ENCODE data around the gene SLC6A20.

The SLC6A20 gene

GRCh38 chr3:45800611-45801010 is 4.3 kb upstream of the SLC6A20 start:
- no peak for DNase-seq (ENCODE audit: low spot score)

GRCh38 chr3:45799586-45799985 is 3.2 kb upstream of the SLC6A20 start:
- DNase-seq (ENCODE audit: low spot score), result no peak

- no peak for DNase-seq (ENCODE audit: low spot score)
Measured at GRCh38 chr3:45798034-45798433, 1.7 kb upstream of the SLC6A20 start.

- no peak for DNase-seq (ENCODE audit: low spot score)
Measured at GRCh38 chr3:45796902-45797637, 734 bp upstream of the SLC6A20 start.

- no peak for DNase-seq (ENCODE audit: low spot score)
Measured at GRCh38 chr3:45795509-45795881, 841 bp downstream of the SLC6A20 start.

- no peak for DNase-seq (ENCODE audit: low spot score)
Measured at GRCh38 chr3:45794660-45795059, 1.7 kb downstream of the SLC6A20 start.

- DNase-seq (ENCODE audit: low spot score), result no peak
Measured at GRCh38 chr3:45794177-45794560, 2.2 kb downstream of the SLC6A20 start.

- DNase-seq (ENCODE audit: low spot score), result no peak
Measured at GRCh38 chr3:45793482-45794176, 2.7 kb downstream of the SLC6A20 start.

GRCh38 chr3:45792516-45793172 is 3.7 kb downstream of the SLC6A20 start:
- DNase-seq (ENCODE audit: low spot score), result no peak

- DNase-seq (ENCODE audit: low spot score), result no peak
Measured at GRCh38 chr3:45792036-45792435, 4.3 kb downstream of the SLC6A20 start.

- no peak for DNase-seq (ENCODE audit: low spot score)
Measured at GRCh38 chr3:45790596-45790995, 5.7 kb downstream of the SLC6A20 start.

- no peak for DNase-seq (ENCODE audit: low spot score)
Measured at GRCh38 chr3:45789235-45789812, 7.0 kb downstream of the SLC6A20 start.

GRCh38 chr3:45787551-45787950 is 8.8 kb downstream of the SLC6A20 start:
- no peak for DNase-seq (ENCODE audit: low spot score)

- DNase-seq (ENCODE audit: low spot score), result no peak
Measured at GRCh38 chr3:45786801-45787495, 9.4 kb downstream of the SLC6A20 start.

- no peak for DNase-seq (ENCODE audit: low spot score)
Measured at GRCh38 chr3:45785605-45786150, 10.7 kb downstream of the SLC6A20 start.

GRCh38 chr3:45783667-45784066 is 12.7 kb downstream of the SLC6A20 start:
- DNase-seq (ENCODE audit: low spot score), result no peak

- no peak for DNase-seq (ENCODE audit: low spot score)
Measured at GRCh38 chr3:45782381-45782780, 14.0 kb downstream of the SLC6A20 start.

- no peak for DNase-seq (ENCODE audit: low spot score)
Measured at GRCh38 chr3:45781841-45782240, 14.5 kb downstream of the SLC6A20 start.

GRCh38 chr3:45781271-45781670 is 15.1 kb downstream of the SLC6A20 start:
- no peak for DNase-seq (ENCODE audit: low spot score)

- no peak for DNase-seq (ENCODE audit: low spot score)
Measured at GRCh38 chr3:45779746-45780735, 16.3 kb downstream of the SLC6A20 start.

GRCh38 chr3:45778761-45779201 is 17.6 kb downstream of the SLC6A20 start:
- DNase-seq (ENCODE audit: low spot score), result no peak

Measured in hematopoietic multipotent progenitor cell treated with erythropoietin and hydrocortisone succinate and interleukin-3 and kit ligand, for 17 days (in vitro differentiated cells).